ENCODE measurements around the gene ZMYM4.

ZMYM4 gene

GRCh38 chr1:35278886-35279554 is 10.5 kb downstream of the ZMYM4 start:
- no peak for DNase-seq

GRCh38 chr1:35279555-35279904 is 11.0 kb downstream of the ZMYM4 start:
- no peak for DNase-seq

DNA sequence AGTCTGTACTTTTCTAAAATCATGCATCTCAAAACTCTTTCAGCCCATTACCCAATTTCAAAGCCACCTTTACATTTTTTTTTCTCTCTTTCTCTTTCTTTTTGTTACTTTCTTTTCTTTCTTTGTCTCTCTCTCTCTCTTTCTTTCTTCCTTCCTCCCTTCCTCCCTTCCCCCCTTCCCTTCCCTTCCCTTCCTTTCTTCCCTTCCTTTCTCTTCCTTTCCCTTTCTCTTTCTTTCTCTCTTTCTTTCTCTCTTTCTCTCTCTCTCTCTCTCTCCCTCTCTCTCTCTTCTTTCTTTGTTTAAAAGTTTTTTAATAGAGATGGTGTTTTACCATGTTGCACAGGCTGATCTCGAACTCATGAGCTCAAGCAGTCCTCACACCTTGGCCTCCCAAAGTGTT is 11.5 kb downstream of the ZMYM4 start:
- no peak for DNase-seq

DNA sequence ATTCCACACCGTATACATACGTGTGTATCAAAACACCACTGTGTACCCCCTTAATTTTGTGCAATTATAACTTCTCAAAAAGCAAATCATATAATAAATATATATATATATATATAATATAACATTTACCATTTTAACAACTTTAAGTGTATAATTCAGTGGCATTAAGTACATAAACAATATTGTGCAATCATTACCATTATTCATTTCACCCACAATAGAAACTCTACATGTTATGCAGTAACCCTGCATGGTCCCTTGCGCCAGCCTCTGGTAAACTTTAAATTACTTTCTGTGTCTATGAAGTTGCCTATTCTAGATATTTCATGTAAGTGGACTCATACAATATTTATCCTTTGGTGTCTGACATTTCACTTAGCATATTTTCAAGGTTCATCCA is 13.1 kb downstream of the ZMYM4 start:
- no peak for DNase-seq

- DNase-seq = no peak
Measured at GRCh38 chr1:35282172-35282571, 13.7 kb downstream of the ZMYM4 start.

DNA sequence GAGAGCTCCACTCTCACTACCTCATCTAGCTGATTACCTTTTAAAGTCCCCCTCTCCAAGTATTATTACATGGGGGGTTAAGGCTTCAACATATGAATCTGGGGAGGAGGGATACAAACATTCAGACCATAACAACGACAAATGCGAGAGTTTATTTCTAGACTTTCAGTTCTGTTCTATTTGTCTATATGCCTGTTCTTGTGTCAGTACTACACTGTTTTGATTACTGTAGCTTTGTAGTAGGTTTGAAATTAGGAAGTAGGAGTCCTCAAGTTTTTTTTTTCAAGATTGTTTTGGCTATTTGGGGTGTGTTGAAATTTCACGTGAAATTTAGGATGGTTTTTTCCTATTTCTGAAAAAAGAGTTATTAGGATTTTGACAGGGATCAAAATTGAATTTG is 16.3 kb downstream of the ZMYM4 start:
- DNase-seq = no peak

DNA sequence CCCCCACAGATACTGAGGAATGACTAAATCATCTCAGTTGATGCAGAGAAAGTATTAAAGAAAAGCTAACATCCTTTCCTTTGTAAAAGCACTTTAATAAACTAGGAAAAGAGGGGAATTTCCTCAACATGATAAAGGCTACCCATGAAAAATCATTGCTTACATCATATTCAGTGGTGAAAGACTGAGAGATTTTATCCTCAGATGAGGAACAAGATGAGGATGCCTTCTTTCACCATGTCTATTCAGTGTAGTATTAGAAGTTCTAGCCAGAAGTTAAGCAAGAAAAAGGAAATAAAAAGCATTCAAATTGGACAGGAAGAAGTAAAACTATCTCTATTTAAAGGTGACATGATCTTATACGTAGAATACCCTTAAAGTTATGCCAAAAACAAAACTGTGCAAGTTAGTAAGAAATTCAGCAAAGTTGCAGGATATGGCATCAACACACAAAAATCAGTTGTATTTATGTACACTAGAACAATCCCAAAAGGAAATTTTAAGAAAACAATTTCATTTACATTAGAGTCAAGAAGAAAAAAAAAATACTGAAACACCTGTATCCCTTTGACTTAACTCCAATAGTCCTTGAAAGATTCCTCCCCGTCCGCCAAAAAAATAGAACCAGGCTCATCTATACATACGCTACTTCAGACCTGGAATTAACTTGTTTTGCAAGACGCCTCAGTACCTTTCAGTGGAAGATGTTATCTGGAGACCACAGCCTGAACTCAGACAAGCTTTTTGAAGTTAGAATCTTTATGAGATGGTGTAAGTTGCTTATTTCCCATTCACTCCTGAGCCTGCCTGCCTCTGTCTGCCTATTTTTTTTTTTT is 17.5 kb downstream of the ZMYM4 start:
- DNase-seq = no peak

DNA sequence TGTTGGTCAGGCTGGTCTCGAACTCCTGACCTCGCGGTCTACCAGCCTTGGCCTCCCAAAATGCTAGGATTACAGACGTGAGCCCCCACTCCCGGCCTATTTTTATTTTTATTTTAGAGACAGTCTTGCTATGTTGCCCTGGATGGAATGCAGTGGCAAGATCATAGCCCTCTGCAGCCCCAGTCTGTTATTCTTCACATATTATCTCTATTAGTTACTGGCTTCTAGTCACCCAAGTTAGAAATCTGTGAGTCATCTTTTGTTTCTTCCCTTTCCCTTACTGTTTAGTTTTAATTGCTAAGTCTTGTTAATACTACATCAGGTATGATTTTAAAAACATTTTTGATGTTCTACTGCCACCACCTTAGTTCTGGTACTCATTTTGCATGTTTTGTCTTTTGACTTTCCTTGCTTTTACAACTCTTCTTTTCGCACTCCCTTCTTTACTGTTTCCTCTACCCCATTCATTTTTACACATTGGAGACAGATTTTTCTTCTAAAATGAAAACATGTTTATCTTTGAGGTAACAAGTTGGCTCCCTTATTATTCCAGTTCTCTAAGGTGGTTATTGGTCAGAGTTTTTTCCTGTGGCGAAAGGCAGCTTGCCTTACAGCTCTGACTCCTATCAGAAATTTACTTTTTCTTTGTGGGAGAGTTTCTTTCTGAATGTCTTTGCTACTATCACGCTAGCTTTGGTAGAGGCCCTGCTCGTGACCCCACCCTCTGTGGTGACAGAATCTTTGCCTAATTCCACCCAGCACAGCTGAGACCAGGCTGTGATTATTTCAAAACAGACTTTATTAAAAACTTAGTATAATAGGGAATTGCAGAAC is 19.5 kb downstream of the ZMYM4 start:
- DNase-seq = no peak

GRCh38 chr1:35288761-35289160 is 20.3 kb downstream of the ZMYM4 start:
- DNase-seq = no peak

DNA sequence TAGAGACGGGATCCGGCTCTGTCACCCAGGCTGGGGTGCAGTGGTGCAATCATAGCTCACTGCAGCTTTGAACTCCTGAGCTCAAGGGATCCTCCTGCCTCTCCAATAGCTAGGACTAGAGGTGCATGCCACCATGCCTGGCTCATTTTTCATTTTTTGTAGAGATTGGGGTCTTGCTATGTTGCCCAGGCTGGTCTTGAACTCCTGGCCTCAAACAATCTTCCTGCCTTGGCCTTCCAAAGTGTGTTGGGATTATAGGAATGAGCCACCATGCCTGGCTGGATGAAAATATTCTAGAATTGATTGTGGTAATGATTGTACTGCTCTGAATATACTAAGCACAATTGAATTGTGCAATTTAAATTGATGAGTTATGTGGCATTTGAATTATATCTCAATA is 21.9 kb downstream of the ZMYM4 start:
- no peak for DNase-seq

GRCh38 chr1:35294809-35295208 is 26.3 kb downstream of the ZMYM4 start:
- no peak for DNase-seq

- no peak for DNase-seq
Measured at GRCh38 chr1:35297886-35298285, 29.4 kb downstream of the ZMYM4 start.

DNA sequence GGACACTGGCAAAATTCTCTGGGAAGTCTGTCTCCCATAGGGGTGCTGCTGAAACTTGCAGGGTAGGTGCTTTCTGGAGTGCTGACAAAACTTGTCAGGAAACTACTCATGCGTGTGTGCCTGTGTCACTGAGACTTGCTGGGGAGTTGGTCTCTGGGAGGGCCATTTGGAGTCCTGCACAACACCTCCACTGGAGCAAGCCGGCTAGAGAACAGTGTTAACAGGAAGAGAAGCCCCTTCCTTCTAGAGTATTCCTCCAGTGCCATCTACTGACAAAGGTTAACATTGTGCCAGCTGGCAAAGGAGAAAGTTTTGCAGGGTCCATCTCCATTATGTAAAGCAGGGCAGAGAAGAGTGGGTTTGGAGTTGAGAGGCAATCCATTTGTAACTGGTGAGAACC is 30.0 kb downstream of the ZMYM4 start:
- no peak for DNase-seq

- DNase-seq = no peak
Measured at GRCh38 chr1:35300376-35300775, 31.9 kb downstream of the ZMYM4 start.

DNA sequence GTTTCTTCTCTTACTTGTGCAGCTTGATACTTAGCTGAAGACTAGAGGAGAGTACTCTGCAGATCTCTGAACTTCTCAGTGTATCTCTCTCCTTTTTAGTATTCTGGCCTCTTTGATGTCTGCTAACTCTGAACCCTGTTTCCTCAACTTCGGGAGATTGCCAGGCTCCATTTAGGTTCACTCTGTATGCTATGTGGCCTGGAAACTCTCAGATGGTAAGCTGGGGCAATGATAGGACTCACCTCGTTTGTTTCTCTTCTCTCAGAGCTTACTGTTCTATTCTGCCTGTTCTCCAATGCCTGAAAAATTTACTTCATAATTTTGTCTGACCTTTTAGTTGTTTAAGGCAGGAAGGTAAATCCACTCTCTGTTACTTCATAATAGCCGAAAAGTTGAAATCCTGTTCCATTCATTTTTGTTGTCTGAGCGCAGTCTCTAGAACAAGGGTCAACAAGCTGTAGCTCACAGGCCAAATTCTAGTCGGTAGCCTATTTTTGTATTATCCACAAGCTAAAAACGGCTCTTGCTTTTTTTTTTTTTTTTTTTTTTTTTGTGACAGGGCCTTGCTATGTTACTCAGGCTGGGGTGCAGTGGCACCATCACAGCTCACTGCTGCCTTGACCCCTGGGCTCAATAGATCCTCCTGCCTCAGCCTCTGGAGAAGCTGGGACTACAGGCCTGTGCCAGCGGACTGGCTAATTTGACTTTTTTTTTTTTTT is 33.3 kb downstream of the ZMYM4 start:
- no peak for DNase-seq

DNA sequence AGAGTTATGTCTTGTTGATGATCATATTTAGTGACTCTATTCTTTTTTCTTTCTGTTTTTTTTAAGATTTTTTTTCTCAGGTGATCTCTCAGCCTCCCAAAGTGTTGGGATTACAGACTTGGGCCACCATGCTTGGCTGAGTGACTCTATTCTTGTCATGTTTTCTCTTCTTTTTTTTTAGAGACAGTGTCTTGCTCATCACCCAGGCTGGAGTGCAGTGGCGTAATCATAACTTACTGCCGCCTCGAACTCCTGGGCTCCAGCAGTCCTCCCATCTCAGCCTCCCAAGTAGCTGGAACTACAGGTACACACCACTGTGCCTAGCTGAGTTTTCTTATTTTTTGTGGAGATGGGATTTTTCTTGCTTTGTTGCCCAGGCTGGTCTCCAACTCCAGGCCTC is 36.9 kb downstream of the ZMYM4 start:
- DNase-seq = no peak

DNA sequence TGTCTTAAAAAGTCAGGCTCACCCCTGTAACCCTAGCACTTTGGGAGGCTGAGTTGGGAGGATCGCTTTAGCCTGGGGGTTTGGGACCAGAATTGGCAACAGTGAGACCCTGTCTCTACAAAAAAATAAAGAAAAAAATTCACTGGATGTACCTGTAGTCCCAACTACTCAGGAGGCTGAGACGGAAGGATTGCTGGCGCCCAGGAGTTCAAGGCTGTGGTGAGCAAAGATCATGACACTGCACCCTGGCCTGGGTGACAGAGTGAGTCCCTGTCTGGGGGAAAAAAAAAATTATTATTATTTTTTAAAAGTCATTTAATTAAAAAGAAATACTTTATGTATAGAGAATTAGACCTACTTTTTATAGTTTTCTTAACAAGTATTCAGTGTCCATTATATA is 47.1 kb downstream of the ZMYM4 start:
- no peak for DNase-seq

- DNase-seq = no peak
Measured at GRCh38 chr1:35316264-35316663, 47.8 kb downstream of the ZMYM4 start.

DNA sequence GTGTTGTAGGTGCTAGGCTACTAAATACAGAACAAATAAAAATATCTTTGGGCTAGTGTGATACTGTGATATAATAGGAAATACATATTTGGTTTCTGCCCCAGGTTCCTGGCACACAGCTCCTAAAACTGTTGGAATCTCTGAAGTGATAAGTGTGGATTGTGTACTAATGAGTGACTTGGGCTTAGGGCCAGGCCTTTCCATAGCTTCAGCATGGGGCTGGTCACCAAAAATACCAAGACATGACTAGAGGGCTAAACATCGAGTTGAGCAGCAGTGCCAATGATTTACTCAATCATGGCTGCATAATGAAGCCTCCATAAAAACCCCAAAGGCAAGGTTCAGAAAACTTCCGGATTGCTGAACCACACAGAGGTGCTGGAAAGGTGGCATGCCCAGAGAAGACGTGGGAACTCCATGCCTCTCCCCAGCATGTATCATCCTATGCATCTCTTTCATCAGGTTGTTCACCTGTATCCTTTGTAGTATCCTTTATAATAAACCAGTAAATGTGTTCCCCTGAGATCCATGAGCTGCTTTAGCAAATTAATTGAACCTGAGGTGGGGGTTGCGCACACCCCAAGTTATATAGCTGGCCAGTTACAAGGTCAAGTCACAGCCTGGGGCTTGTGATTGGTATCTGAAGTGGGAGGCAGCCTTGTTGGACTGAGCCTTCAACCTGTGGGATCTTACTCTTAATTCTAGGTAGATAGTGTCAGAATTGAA is 51.6 kb downstream of the ZMYM4 start:
- DNase-seq = no peak

- no peak for DNase-seq
Measured at GRCh38 chr1:35320937-35321336, 52.4 kb downstream of the ZMYM4 start.

- no peak for DNase-seq
Measured at GRCh38 chr1:35324486-35324885, 56.0 kb downstream of the ZMYM4 start.

- no peak for DNase-seq
Measured at GRCh38 chr1:35326246-35326866, 57.8 kb downstream of the ZMYM4 start.
